ENCODE results near the gene CLEC16A.

Gene CLEC16A

GRCh38 chr16:11066261-11066870 is 122.0 kb downstream of the CLEC16A start:
- no peak for DNase-seq

- no peak for DNase-seq
Observed at GRCh38 chr16:11067266-11067665, 122.9 kb downstream of the CLEC16A start.

- DNase-seq, result no peak
Observed at GRCh38 chr16:11067697-11068141, 123.4 kb downstream of the CLEC16A start.

- no peak for DNase-seq
Observed at GRCh38 chr16:11071829-11072228, 127.5 kb downstream of the CLEC16A start.

GRCh38 chr16:11072420-11073153 is 128.2 kb downstream of the CLEC16A start:
- DNase-seq, result no peak

GRCh38 chr16:11073407-11073999 is 129.1 kb downstream of the CLEC16A start:
- DNase-seq, result no peak

- no peak for DNase-seq
Observed at GRCh38 chr16:11074131-11074530, 129.8 kb downstream of the CLEC16A start.

- DNase-seq, result no peak
Observed at GRCh38 chr16:11075163-11075562, 130.8 kb downstream of the CLEC16A start.

- DNase-seq, result no peak
Observed at GRCh38 chr16:11076259-11077018, 132.1 kb downstream of the CLEC16A start.

GRCh38 chr16:11078812-11079459 is 134.6 kb downstream of the CLEC16A start:
- DNase-seq, result no peak

GRCh38 chr16:11079652-11080187 is 135.4 kb downstream of the CLEC16A start:
- no peak for DNase-seq

GRCh38 chr16:11080327-11080967 is 136.1 kb downstream of the CLEC16A start:
- no peak for DNase-seq

- no peak for DNase-seq
Observed at GRCh38 chr16:11080999-11081630, 136.8 kb downstream of the CLEC16A start.

- no peak for DNase-seq
Observed at GRCh38 chr16:11082108-11082859, 137.9 kb downstream of the CLEC16A start.

- DNase-seq, result no peak
Observed at GRCh38 chr16:11082860-11083388, 138.6 kb downstream of the CLEC16A start.

- no peak for DNase-seq
Observed at GRCh38 chr16:11084484-11084875, 140.1 kb downstream of the CLEC16A start.

GRCh38 chr16:11084876-11085485 is 140.6 kb downstream of the CLEC16A start:
- DNase-seq, result no peak

GRCh38 chr16:11085916-11086315 is 141.6 kb downstream of the CLEC16A start:
- DNase-seq, result no peak

- no peak for DNase-seq
Observed at GRCh38 chr16:11087691-11088073, 143.3 kb downstream of the CLEC16A start.

- no peak for DNase-seq
Observed at GRCh38 chr16:11088074-11088730, 143.8 kb downstream of the CLEC16A start.

Measured in NCI-H1048 (cell line).